ENCODE results near the gene CMSS1.
"Not testable (repeated sequence)": the region's sequence is repeated elsewhere in the genome, so short reads cannot be mapped to it uniquely, and the experiment has no call there.

Gene CMSS1

GRCh38 chr3:99823723-99824711, 6.4 kb downstream of the CMSS1 start:
- DNase-seq, result no peak

GRCh38 chr3:99825004-99825640, 7.5 kb downstream of the CMSS1 start:
- no peak for DNase-seq

- DNase-seq, result no peak
These were observed 12.2 kb downstream of the CMSS1 start for GRCh38 chr3:99829844-99830243.

GRCh38 chr3:99833617-99834205, 16.0 kb downstream of the CMSS1 start:
- DNase-seq, result no peak

- no peak for DNase-seq
These were observed 16.7 kb downstream of the CMSS1 start for GRCh38 chr3:99834211-99834957.

GRCh38 chr3:99836681-99837080, 19.0 kb downstream of the CMSS1 start:
- no peak for DNase-seq

GRCh38 chr3:99837715-99838114, 20.1 kb downstream of the CMSS1 start:
- DNase-seq, result no peak

- no peak for DNase-seq
These were observed 21.1 kb downstream of the CMSS1 start for GRCh38 chr3:99838755-99839154.

GRCh38 chr3:99839613-99840012, 22.0 kb downstream of the CMSS1 start:
- DNase-seq, result no peak

- not testable (repeated sequence) for DNase-seq
These were observed 24.3 kb downstream of the CMSS1 start for GRCh38 chr3:99841949-99842348.

- DNase-seq, result peak; percentile 61
These were observed 25.3 kb downstream of the CMSS1 start for GRCh38 chr3:99842826-99843589.

- DNase-seq, result no peak
These were observed 26.1 kb downstream of the CMSS1 start for GRCh38 chr3:99843590-99844258.

- peak; percentile 72 for DNase-seq
These were observed 27.7 kb downstream of the CMSS1 start for GRCh38 chr3:99845331-99845730.

GRCh38 chr3:99845999-99846398, 28.3 kb downstream of the CMSS1 start:
- DNase-seq, result no peak

- DNase-seq, result peak; percentile 71
These were observed 29.0 kb downstream of the CMSS1 start for GRCh38 chr3:99846477-99847160.

GRCh38 chr3:99848433-99848832, 30.8 kb downstream of the CMSS1 start:
- no peak for DNase-seq

GRCh38 chr3:99850608-99851007, 32.9 kb downstream of the CMSS1 start:
- DNase-seq, result no peak

- no peak for DNase-seq
These were observed 34.3 kb downstream of the CMSS1 start for GRCh38 chr3:99851955-99852354.

- no peak for DNase-seq
These were observed 35.2 kb downstream of the CMSS1 start for GRCh38 chr3:99852851-99853250.

- no peak for DNase-seq
These were observed 37.2 kb downstream of the CMSS1 start for GRCh38 chr3:99854756-99855298.

GRCh38 chr3:99855900-99856299, 38.2 kb downstream of the CMSS1 start:
- no peak for DNase-seq

Data from inflammatory macrophage treated with lipopolysaccharide for 4 hours (primary cell).